ENCODE results near the gene SELENOO.
"Not testable (repeated sequence)": the region's sequence is repeated elsewhere in the genome, so short reads cannot be mapped to it uniquely, and the experiment has no call there.

Gene SELENOO

GRCh38 chr22:50201191-50202129, 649 bp downstream of the SELENOO start:
- no peak for DNase-seq

GRCh38 chr22:50202130-50202666, 1.4 kb downstream of the SELENOO start:
- DNase-seq = no peak

GRCh38 chr22:50203288-50203687, 2.5 kb downstream of the SELENOO start:
- no peak for DNase-seq

- no peak for DNase-seq
These were observed 3.8 kb downstream of the SELENOO start for GRCh38 chr22:50204571-50204970.

GRCh38 chr22:50204998-50205397, 4.2 kb downstream of the SELENOO start:
- DNase-seq = not testable (repeated sequence)

GRCh38 chr22:50205781-50206569, 5.2 kb downstream of the SELENOO start:
- no peak for DNase-seq

- no peak for DNase-seq
These were observed 5.8 kb downstream of the SELENOO start for GRCh38 chr22:50206599-50206998.

GRCh38 chr22:50207383-50208140, 6.8 kb downstream of the SELENOO start:
- DNase-seq = no peak

- no peak for DNase-seq
These were observed 7.7 kb downstream of the SELENOO start for GRCh38 chr22:50208430-50208938.

GRCh38 chr22:50208939-50209892, 8.4 kb downstream of the SELENOO start:
- no peak for DNase-seq

- no peak for DNase-seq
These were observed 9.1 kb downstream of the SELENOO start for GRCh38 chr22:50209893-50210292.

GRCh38 chr22:50210378-50211139, 9.7 kb downstream of the SELENOO start:
- DNase-seq = no peak

- no peak for DNase-seq
These were observed 10.3 kb downstream of the SELENOO start for GRCh38 chr22:50211147-50211546.

- no peak for DNase-seq
These were observed 12.5 kb downstream of the SELENOO start for GRCh38 chr22:50213263-50213662.

- no peak for DNase-seq
These were observed 14.7 kb downstream of the SELENOO start for GRCh38 chr22:50215297-50216054.

- DNase-seq = no peak
These were observed 15.4 kb downstream of the SELENOO start for GRCh38 chr22:50216055-50216683.

- no peak for DNase-seq
These were observed 16.1 kb downstream of the SELENOO start for GRCh38 chr22:50216684-50217520.

GRCh38 chr22:50217543-50218152, 16.8 kb downstream of the SELENOO start:
- no peak for DNase-seq

Measured in GOT3 (cell line).